Endothelial cell of umbilical vein (primary cell): ENCODE results near the gene VPS37C. TPM values are rescaled to one million over a fixed set of nuclear protein-coding genes. Genes with fewer than 3 reads are reported as not detected.

Experiments
- BruUV-seq: library from RNA; stranded (reverse); fragments of 400-500 nt; replicated peaks from 2 replicates; lab custom pipeline; 2021; lab: Mats Ljungman, UMichigan
- CTCF ChIA-PET: fragments of 300-600, 350-600 bp; sonication (Branson Sonifier 250); formaldehyde crosslinking; loops from one replicate; lab custom pipeline; 2021; ENCODE audit warnings: antibody characterized with exemption, inconsistent platforms; lab: Charles Lee
- POLR2A ChIA-PET: fragments of 300-600, 350-600 bp; sonication (Branson Sonifier 250); formaldehyde crosslinking; loops from one replicate; lab custom pipeline; 2021; ENCODE audit warnings: antibody characterized with exemption, inconsistent platforms; lab: Charles Lee
- DNase-seq: peaks from one replicate; pipeline ENCODE4 v3.0.0-alpha.2; 2011; ENCODE audit warnings: low read depth, low spot score
- FAIRE-seq: peaks from 2 replicates; lab custom pipeline; 2011; peaks lifted over from hg19 to GRCh38; lab: Jason Lieb, UNC
- H2AFZ ChIP-seq: 2 replicates; pipeline ENCODE4 v1.6.0; 2012; ENCODE audit warnings: low read depth, low read length, control low read depth, inconsistent platforms
- H3K27ac ChIP-seq: 2 replicates; pipeline ENCODE4 v1.5.1; 2011; ENCODE audit warnings: low read depth, mild to moderate bottlenecking, control low read depth, low read length, moderate library complexity; ENCODE audit not compliant: insufficient read depth
- H3K27me3 ChIP-seq, 2 experiments: 2 replicates each; pipeline versions ENCODE4 v1.6.0 to v1.6.1; 2011; ENCODE audit warnings: low read length in 2 of 2, mixed read lengths in 1 of 2; ENCODE audit not compliant: control insufficient read depth in 2 of 2, insufficient read depth in 2 of 2
- H3K36me3 ChIP-seq, 2 experiments: 2 replicates in 1 of 2; 3 replicates in 1 of 2; pipeline ENCODE4 v1.5.1; 2011; ENCODE audit warnings: low read length in 2 of 2, mild to moderate bottlenecking in 1 of 2, moderate library complexity in 1 of 2; ENCODE audit not compliant: control insufficient read depth in 2 of 2, insufficient read depth in 2 of 2; ENCODE audit errors: extremely low read depth in 1 of 2
- H3K4me1 ChIP-seq: 3 replicates; pipeline ENCODE4 v1.5.1; 2011; ENCODE audit warnings: mild to moderate bottlenecking, low read length; ENCODE audit not compliant: control insufficient read depth, insufficient read depth; ENCODE audit errors: extremely low read depth
- H3K4me2 ChIP-seq: 2 replicates; pipeline ENCODE4 v1.6.1; 2011; ENCODE audit warnings: low read length, control low read depth, mixed read lengths; ENCODE audit not compliant: insufficient read depth
- H3K4me3 ChIP-seq, 3 experiments: fragments of 200-600 bp in 1 of 3; sonication (generic), shearing (Covaris generic) in 1 of 3; replicated peaks in 1 of 3; 2 replicates each; pipeline ENCODE4 v1.5.1; 2011 to 2016; ENCODE audit warnings: control low read depth in 3 of 3, low read length in 3 of 3, mild to moderate bottlenecking in 2 of 3, inconsistent platforms in 1 of 3, low read depth in 1 of 3, moderate library complexity in 1 of 3; ENCODE audit not compliant: insufficient read depth in 1 of 3
- H3K79me2 ChIP-seq: 2 replicates; pipeline ENCODE4 v1.6.0; 2012; ENCODE audit warnings: low read length, inconsistent platforms; ENCODE audit not compliant: control insufficient read depth, insufficient read depth
- H3K9ac ChIP-seq: replicated peaks from 2 replicates; pipeline ENCODE3; 2011; ENCODE audit warnings: low read length, control low read depth; ENCODE audit not compliant: insufficient read depth; ENCODE audit errors: extremely low read depth
- H3K9me1 ChIP-seq: replicated peaks from 3 replicates; pipeline ENCODE4 v1.6.0; 2011; ENCODE audit warnings: mild to moderate bottlenecking, low read length; ENCODE audit not compliant: control insufficient read depth, insufficient read depth; ENCODE audit errors: extremely low read depth
- H3K9me3 ChIP-seq: replicated peaks from 2 replicates; pipeline ENCODE4 v1.5.1; 2012; ENCODE audit warnings: low read length, inconsistent platforms; ENCODE audit not compliant: control insufficient read depth, insufficient read depth
- H4K20me1 ChIP-seq: replicated peaks from 2 replicates; pipeline ENCODE3; 2011; ENCODE audit warnings: mild to moderate bottlenecking, low read length; ENCODE audit not compliant: control insufficient read depth, insufficient read depth; ENCODE audit errors: extremely low read depth
- EZH2 ChIP-seq: IDR thresholded peaks from 2 replicates; pipeline ENCODE4 v1.6.1; 2012; ENCODE audit warnings: borderline replicate concordance, low read depth, mild to moderate bottlenecking, moderate library complexity, low read length, inconsistent platforms; ENCODE audit not compliant: severe bottlenecking
- FOS ChIP-seq: IDR thresholded peaks from 2 replicates; pipeline ENCODE4 v1.6.1; 2011; ENCODE audit warnings: mild to moderate bottlenecking, low read length, moderate library complexity, borderline replicate concordance; ENCODE audit not compliant: insufficient read depth
- GATA2 ChIP-seq: IDR thresholded peaks from 2 replicates; pipeline ENCODE4 v1.7.0; 2011; ENCODE audit warnings: low read depth, mild to moderate bottlenecking, moderate library complexity, mixed read lengths, low read length; ENCODE audit not compliant: insufficient read length, insufficient read depth
- JUN ChIP-seq: IDR thresholded peaks from 2 replicates; pipeline ENCODE4 v1.6.1; 2011; ENCODE audit warnings: borderline replicate concordance, low read depth; ENCODE audit not compliant: insufficient read length, insufficient read depth
- MYC ChIP-seq: IDR thresholded peaks from one replicate; pipeline ENCODE4 v1.6.1; 2011; ENCODE audit warnings: mild to moderate bottlenecking, low read depth, low read length
- POLR2A ChIP-seq: IDR thresholded peaks from 2 replicates; pipeline ENCODE4 v1.6.1; 2012; ENCODE audit warnings: low read depth, mild to moderate bottlenecking, control low read depth, low read length
- POLR2AphosphoS5 ChIP-seq: IDR thresholded peaks from 2 replicates; pipeline ENCODE4 v1.6.1; 2012; ENCODE audit warnings: low read depth, mild to moderate bottlenecking, control low read depth, low read length, moderate library complexity; ENCODE audit not compliant: insufficient read depth
- dilution Hi-C: fragments of 300-500 bp; cut with MboI; formaldehyde crosslinking; loops from one replicate; pipeline ENCODE4 v1.15.0; 2019; ENCODE audit warnings: low sequenced_read_pairs; ENCODE audit not compliant: extremely low pct_ligation_motif_present
- intact Hi-C: fragments of 100-400 bp; cut with micrococcal nuclease; formaldehyde crosslinking; loops from one replicate; pipeline ENCODE4 v1.10.0; 2022
- polyA plus RNA-seq, 4 experiments: library from polyadenylated mRNA; depleted of rRNA in 3 of 4; stranded (reverse) in 3 of 4; unstranded in 1 of 4; fragments of >200 nt; gene quantifications; 2 replicates each; pipeline versions ENCODE4 v1.2.1 to v1.2.3, GENCODE V29; 2011 to 2012; ENCODE audit warnings: missing spikeins in 1 of 4
- total RNA-seq: library from RNA; stranded (reverse); gene quantifications from 2 replicates; pipeline ENCODE4 v1.2.3, GENCODE V29; 2021
- TF ChIP-seq, protein P1 (sequence below), 2 donors: IDR thresholded peaks; 1 replicate in 1 of 2; 2 replicates in 1 of 2; pipeline ENCODE4 v1.5.1; 2011; ENCODE audit warnings: low read length in 2 of 2, mild to moderate bottlenecking in 2 of 2, moderate library complexity in 2 of 2, control low read depth in 1 of 2, inconsistent platforms in 1 of 2, low read depth in 1 of 2; ENCODE audit not compliant: insufficient read depth in 1 of 2; ENCODE audit errors: extremely low read depth in 1 of 2
- TF ChIP-seq, protein P2 (sequence below): IDR thresholded peaks from 2 replicates; pipeline ENCODE4 v1.6.1; 2011; ENCODE audit not compliant: insufficient read depth, insufficient read length

The VPS37C gene
- total and polyA plus RNA-seq, 2 donors (not counting 3 experiments of a cell fraction or from before 2014, with no cell fraction given): 17.7 to 23.4 TPM

DNA sequence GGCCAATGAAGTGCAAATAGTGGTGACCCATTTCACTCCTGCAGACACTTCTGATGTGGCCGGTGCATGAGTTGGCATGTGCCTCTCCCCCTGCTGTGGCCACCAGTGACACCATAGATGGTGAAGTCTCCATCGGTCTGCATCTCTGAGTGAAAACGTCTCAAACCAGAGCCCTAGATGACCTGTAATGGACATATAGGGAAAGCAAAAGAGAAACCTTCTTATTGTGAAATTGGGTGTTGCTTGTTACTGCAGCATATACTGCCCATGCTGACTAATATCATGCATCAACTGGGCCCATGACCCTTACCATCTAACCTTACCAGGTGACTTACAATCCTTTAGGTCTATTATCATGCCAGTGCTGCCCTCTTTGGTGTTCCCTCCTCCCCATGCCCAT is 11.7 kb upstream of the VPS37C start:
- Histone ChIP-seq H3K4me2 (no peak overlapping the region), H3K9me1 (no peaks in the 10 kb centered on the region), H3K4me1 (no peaks in the 10 kb centered on the region), H3K27ac (no peak overlapping the region), H3K9ac (no peak overlapping the region), H3K36me3 (no peaks in the 10 kb centered on the region), H3K27me3 (peaks cover 5 to 18% of the 10 kb centered on the region in 2 experiments), H2AFZ (no peak overlapping the region), H3K9me3 (no peaks in the 10 kb centered on the region), H3K4me3 (no peak overlapping the region), H3K79me2 (no peaks in the 10 kb centered on the region), H4K20me1 (no peaks in the 10 kb centered on the region)
- DNase-seq: no peak
- ChIA-PET POLR2A (no interaction called here), CTCF (no interaction called here)
- dilution Hi-C loops: no loop called here
- no peak for TF ChIP-seq EZH2
- TF ChIP-seq MYC: no peak
- no peak for TF ChIP-seq POLR2AphosphoS5
- TF ChIP-seq JUN: no peak
- TF ChIP-seq POLR2A: no peak
- TF ChIP-seq GATA2: no peak
- TF ChIP-seq, protein P1, sequence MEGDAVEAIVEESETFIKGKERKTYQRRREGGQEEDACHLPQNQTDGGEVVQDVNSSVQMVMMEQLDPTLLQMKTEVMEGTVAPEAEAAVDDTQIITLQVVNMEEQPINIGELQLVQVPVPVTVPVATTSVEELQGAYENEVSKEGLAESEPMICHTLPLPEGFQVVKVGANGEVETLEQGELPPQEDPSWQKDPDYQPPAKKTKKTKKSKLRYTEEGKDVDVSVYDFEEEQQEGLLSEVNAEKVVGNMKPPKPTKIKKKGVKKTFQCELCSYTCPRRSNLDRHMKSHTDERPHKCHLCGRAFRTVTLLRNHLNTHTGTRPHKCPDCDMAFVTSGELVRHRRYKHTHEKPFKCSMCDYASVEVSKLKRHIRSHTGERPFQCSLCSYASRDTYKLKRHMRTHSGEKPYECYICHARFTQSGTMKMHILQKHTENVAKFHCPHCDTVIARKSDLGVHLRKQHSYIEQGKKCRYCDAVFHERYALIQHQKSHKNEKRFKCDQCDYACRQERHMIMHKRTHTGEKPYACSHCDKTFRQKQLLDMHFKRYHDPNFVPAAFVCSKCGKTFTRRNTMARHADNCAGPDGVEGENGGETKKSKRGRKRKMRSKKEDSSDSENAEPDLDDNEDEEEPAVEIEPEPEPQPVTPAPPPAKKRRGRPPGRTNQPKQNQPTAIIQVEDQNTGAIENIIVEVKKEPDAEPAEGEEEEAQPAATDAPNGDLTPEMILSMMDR (IDR thresholded peaks at IDR 0.05; ENCODE audit: extremely low read depth in 1 of 2, insufficient read depth in 1 of 2, low read depth in 1 of 2, low read length in 2 of 2): no peak
- TF ChIP-seq FOS: no peak
- TF ChIP-seq, protein P2, sequence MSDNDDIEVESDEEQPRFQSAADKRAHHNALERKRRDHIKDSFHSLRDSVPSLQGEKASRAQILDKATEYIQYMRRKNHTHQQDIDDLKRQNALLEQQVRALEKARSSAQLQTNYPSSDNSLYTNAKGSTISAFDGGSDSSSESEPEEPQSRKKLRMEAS: no peak
- no peak for FAIRE-seq
- intact Hi-C loops: no loop called here
- no TSS peak for BruUV-seq
